GF-D8 (cell line): ENCODE measurements around the gene CTAG2.
"Not testable (repeated sequence)": the region's sequence is repeated elsewhere in the genome, so short reads cannot be mapped to it uniquely, and the experiment has no call there.

ENCODE experiments used
- DNase-seq: peaks from one replicate; lab custom pipeline; 2025; lab: John Stamatoyannopoulos, UW

The CTAG2 gene

GRCh38 chrX:154648931-154649330 lies 4.4 kb downstream of the CTAG2 start:
- DNase-seq = no peak

- not testable (repeated sequence) for DNase-seq
These were observed 7.5 kb downstream of the CTAG2 start for GRCh38 chrX:154645745-154646378.

- not testable (repeated sequence) for DNase-seq
These were observed 9.7 kb downstream of the CTAG2 start for GRCh38 chrX:154643708-154644107.

- DNase-seq = not testable (repeated sequence)
These were observed 11.6 kb downstream of the CTAG2 start for GRCh38 chrX:154641740-154642139.

GRCh38 chrX:154633661-154634060 lies 19.7 kb downstream of the CTAG2 start:
- not testable (repeated sequence) for DNase-seq

GRCh38 chrX:154630949-154631348 lies 22.4 kb downstream of the CTAG2 start:
- not testable (repeated sequence) for DNase-seq

GRCh38 chrX:154628960-154629359 lies 24.4 kb downstream of the CTAG2 start:
- not testable (repeated sequence) for DNase-seq

- DNase-seq = not testable (repeated sequence)
These were observed 32.5 kb downstream of the CTAG2 start for GRCh38 chrX:154620767-154621414.

- not testable (repeated sequence) for DNase-seq
These were observed 34.2 kb downstream of the CTAG2 start, which contains the start of gene CTAG1B for GRCh38 chrX:154619182-154619581. CTAG1B (minus strand) TSS chrX:154619282; CDS start chrX:154619218, 64 bp downstream.

GRCh38 chrX:154613586-154613985 lies 39.8 kb downstream of the CTAG2 start:
- DNase-seq = not testable (repeated sequence)

- not testable (repeated sequence) for DNase-seq
These were observed 42.2 kb downstream of the CTAG2 start for GRCh38 chrX:154611146-154611545.

- not testable (repeated sequence) for DNase-seq
These were observed 44.6 kb downstream of the CTAG2 start for GRCh38 chrX:154608823-154609222.

- DNase-seq = not testable (repeated sequence)
These were observed 45.4 kb downstream of the CTAG2 start for GRCh38 chrX:154607976-154608375.

GRCh38 chrX:154607370-154607769 lies 46.0 kb downstream of the CTAG2 start:
- no peak for DNase-seq

GRCh38 chrX:154605566-154605965 lies 47.8 kb downstream of the CTAG2 start:
- DNase-seq = no peak

GRCh38 chrX:154603438-154604430 lies 49.6 kb downstream of the CTAG2 start:
- no peak for DNase-seq

GRCh38 chrX:154602766-154603437 lies 50.5 kb downstream of the CTAG2 start:
- DNase-seq = no peak

- no peak for DNase-seq
These were observed 51.2 kb downstream of the CTAG2 start for GRCh38 chrX:154602226-154602625.
